ENCODE results near the gene CFAP157.

CFAP157 gene

DNA sequence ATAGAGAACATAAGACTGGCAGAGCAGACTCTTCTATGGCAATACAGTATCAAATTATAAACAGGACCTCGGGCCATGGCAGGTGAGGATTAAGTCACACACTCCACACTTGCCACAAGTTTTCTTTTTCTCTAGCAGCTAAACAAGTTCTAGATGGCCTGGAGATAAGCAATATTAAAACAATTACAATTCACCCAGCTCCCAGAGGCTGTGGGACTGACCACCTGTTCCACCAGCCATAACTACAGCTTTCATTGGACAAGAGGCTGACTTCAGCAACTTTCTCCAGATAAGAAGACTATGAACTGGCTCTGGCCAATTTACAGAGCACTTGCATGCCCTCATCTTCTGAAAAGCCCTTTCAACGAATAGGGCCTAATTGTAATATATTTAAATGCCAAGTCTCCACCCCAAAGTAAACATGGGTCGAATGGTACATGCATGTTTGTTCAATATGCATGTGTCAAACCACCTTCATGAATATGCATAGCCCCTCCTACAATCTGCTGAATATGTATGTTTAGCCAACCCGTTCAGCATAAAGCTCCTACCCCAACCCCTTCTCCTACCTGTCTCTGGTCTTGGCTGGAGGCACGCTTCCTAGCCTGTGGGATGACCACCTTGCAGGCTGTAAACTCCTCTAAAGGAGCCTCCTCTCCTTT is 6.1 kb upstream of the CFAP157 start:
- FAIRE-seq (peak; percentile 35), DNase-seq (ENCODE audit: insufficient read length, low spot score) (no peak)
- TF ChIP-seq POLR2A (IDR thresholded peaks at IDR 0.05; ENCODE audit: low read depth, low read length) (no peak), POU2F2 (IDR thresholded peaks at IDR 0.05; ENCODE audit: low read depth, low read length) (peak; percentile 68; the same call in 1 of the 2 replicates)

DNA sequence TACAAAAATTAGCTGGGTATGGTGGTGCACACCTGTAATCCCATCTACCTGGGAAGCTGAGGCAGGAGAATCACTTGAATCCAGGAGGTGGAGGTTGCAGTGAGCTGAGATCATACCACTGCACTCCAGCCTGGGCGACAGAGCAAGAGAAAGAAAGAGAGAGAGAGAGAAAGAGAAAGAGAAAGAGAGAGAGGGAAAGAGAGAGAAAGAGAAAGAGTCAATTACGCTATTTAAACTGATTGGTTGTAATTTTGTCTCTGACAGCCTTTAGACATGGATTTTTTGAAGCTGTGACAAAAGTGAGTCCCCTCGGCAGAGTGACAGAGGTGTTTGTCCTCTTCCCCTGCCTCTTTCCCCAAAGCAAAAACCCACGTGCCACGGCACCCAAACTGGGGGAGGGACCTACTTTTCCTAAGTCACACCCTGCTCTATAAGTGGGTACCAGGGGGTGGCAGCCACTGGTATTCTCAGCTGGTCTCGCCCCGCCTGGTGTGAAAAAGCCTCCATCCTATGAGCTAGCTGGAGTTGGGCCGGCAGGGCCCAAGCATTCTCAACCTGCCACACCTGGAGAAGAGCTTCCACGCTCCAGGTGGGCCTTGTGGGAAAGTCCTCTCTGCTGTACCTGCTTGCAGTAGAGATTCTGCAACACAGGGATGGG is 3.4 kb upstream of the CFAP157 start:
- DNase-seq (ENCODE audit: insufficient read length, low spot score), result no peak
- TF ChIP-seq POLR2A (IDR thresholded peaks at IDR 0.05; ENCODE audit: low read depth, low read length) (no peak), TAF1 (IDR thresholded peaks at IDR 0.05; ENCODE audit: low read depth, low read length) (no peak), POLR2AphosphoS5 (IDR thresholded peaks at IDR 0.05; ENCODE audit: low read depth, low read length) (no peak), SPI1 (IDR thresholded peaks at IDR 0.05; ENCODE audit: low read depth, low read length) (no peak), PAX5 (IDR thresholded peaks at IDR 0.05; ENCODE audit: insufficient read depth, low read length, severe bottlenecking) (no peak), POU2F2 (IDR thresholded peaks at IDR 0.05; ENCODE audit: low read depth, low read length) (no peak)
- FAIRE-seq, result no peak

DNA sequence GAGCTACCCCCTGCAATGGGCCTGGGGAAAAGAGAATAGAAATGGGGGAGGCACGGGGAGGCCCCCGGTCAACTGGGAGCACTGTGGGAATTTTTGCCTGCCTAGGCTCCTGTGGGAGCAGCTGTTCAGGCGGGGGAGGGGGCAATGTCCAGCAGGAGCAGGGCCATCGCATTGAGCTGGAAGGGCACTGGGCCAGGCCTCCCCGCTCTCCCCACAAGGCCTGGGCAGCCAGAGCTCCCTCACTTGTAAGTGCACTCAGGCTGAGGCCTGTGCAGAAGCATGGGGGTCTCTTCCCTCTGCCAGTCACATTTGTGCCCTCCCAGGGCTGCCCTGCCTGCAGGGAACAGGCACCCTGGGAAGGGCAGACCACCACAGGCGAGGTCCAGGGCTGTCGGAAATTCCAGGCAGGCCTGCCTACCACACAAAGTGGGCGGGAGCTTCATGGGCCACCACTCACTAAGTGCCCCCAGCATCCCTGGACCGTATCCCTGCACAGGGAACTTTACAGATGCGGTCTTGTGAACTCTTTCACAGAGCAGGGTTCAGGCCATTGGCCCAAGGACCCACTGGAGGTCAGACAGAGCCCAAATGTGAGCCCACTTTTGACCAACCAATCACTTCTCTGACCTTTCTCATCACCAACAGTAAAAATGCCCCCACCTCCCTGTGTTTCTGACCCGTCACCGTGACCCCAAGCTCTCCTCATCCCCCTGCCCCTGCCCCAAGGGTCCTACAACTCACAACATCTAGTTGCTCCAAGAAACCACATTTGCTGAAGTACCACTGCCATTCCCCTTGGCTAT is 1.0 kb upstream of the CFAP157 start:
- no peak for DNase-seq (ENCODE audit: insufficient read length, low spot score)
- TF ChIP-seq POLR2A (IDR thresholded peaks at IDR 0.05; ENCODE audit: low read depth, low read length) (no peak), SPI1 (IDR thresholded peaks at IDR 0.05; ENCODE audit: low read depth, low read length) (no peak), POU2F2 (IDR thresholded peaks at IDR 0.05; ENCODE audit: low read depth, low read length) (no peak), PAX5 (IDR thresholded peaks at IDR 0.05; ENCODE audit: insufficient read depth, low read length, severe bottlenecking) (no peak), POLR2AphosphoS5 (IDR thresholded peaks at IDR 0.05; ENCODE audit: low read depth, low read length) (no peak), TAF1 (IDR thresholded peaks at IDR 0.05; ENCODE audit: low read depth, low read length) (no peak)
- no peak for FAIRE-seq

DNA sequence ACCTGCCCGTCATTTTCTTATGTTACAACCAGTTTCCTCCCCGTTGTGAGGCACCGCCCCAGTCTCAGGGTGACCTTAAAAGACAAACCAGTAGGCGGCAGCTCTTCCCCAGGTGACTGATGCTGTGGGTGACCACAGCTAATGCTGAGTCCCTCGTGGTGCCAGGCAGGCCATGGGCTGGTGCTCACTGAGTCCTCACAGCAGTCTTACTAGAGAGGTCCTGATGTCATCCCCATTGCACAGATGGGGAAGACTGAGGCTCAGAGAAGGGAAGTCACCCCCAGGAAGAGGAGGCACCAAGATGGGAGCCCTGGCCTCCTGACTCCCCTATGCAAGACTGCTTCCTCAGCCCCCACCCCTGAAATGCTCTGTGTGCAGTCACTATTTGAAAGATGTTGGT is 978 bp downstream of the CFAP157 start:
- FAIRE-seq (peak; percentile 59), DNase-seq (ENCODE audit: insufficient read length, low spot score) (peak; percentile 62)
- TF ChIP-seq SPI1 (IDR thresholded peaks at IDR 0.05; ENCODE audit: low read depth, low read length) (no peak), POU2F2 (IDR thresholded peaks at IDR 0.05; ENCODE audit: low read depth, low read length) (no peak), PAX5 (IDR thresholded peaks at IDR 0.05; ENCODE audit: insufficient read depth, low read length, severe bottlenecking) (no peak), POLR2A (IDR thresholded peaks at IDR 0.05; ENCODE audit: low read depth, low read length) (no peak), POLR2AphosphoS5 (IDR thresholded peaks at IDR 0.05; ENCODE audit: low read depth, low read length) (no peak), TAF1 (IDR thresholded peaks at IDR 0.05; ENCODE audit: low read depth, low read length) (no peak)

DNA sequence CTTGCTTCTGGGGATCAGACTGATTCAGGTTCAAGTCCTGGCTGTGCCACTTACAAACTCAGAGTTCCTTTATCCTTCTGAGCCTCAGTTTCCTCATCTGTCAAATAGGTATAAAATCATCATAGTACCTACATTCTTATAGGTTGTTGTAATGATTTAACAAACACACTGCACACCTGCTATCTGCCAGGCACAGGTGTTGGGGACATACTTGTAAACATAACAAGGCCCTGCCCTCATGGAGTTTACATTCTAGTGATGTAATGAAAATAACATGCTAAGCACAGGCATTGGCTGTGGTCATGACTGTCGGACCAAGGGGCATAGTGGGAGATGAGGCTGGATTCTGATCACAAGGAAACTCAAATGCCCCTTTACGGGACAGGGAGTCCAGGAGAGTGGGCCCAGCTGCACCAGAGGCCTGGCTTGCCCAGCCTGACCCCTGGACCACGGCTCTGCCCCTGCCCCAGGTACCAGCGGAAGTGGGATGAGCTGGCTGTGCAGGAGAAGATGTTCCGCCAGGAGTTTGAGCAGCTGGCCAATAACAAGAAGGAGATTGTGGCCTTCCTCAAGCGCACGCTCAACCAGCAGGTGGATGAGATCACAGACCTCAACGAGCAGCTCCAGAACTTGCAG is 2.3 kb downstream of the CFAP157 start:
- DNase-seq (ENCODE audit: insufficient read length, low spot score) (no peak), FAIRE-seq (no peak)
- TF ChIP-seq POU2F2 (IDR thresholded peaks at IDR 0.05; ENCODE audit: low read depth, low read length) (no peak), PAX5 (IDR thresholded peaks at IDR 0.05; ENCODE audit: insufficient read depth, low read length, severe bottlenecking) (no peak), POLR2AphosphoS5 (IDR thresholded peaks at IDR 0.05; ENCODE audit: low read depth, low read length) (no peak), POLR2A (IDR thresholded peaks at IDR 0.05; ENCODE audit: low read depth, low read length) (no peak), SPI1 (IDR thresholded peaks at IDR 0.05; ENCODE audit: low read depth, low read length) (no peak), TAF1 (IDR thresholded peaks at IDR 0.05; ENCODE audit: low read depth, low read length) (no peak)

DNA sequence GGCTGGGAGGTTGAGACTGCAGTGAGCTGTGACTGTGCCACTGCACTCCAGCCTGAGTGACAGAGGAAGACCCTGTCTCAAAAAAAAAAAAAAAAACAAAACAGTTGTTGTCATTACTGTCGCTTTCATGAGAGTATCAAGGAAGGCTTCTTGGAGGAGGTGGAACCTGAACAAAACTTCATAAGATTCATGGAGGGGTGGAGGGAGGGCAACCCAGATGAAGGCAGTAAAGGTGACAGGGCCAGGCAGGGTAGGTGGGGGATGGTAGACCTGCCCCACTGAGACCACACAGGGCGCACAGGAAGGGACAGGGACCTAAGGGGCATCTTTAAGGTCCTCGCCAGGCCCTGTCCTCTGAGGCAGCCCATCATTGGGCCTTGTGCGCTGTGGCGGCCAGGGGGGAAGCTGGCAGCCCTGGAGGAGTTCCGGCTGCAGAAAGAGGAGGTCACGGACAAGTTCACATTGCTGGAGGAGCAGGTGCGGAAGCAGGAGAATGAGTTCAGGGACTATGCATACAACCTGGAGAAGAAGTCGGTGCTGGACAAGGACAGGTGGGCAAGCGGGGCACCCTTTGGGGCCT is 3.5 kb downstream of the CFAP157 start:
- FAIRE-seq (no peak), DNase-seq (ENCODE audit: insufficient read length, low spot score) (no peak)
- TF ChIP-seq SPI1 (IDR thresholded peaks at IDR 0.05; ENCODE audit: low read depth, low read length), result no peak
- TF ChIP-seq POLR2AphosphoS5 (IDR thresholded peaks at IDR 0.05; ENCODE audit: low read depth, low read length), result no peak

DNA sequence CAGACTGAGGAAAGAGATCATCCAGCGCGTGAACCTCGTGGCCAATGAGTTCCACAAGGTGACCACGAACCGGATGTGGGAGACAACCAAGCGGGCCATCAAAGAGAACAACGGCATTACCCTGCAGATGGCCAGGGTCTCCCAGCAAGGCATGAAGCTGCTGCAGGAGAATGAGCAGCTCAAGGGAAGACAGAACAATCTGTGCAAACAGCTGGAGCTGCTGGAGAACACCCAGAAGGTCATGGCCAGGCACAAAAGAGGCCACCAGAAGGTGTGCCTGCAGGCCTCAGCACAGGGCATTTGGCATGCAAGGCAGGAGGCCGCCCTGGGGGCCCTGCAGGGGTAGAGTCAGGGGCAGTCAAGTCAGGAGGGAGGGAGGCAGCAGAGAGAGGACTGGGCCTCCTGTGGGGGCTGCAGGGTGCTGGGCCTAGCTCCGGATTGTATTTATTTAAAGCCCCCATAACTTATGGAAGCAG is 4.5 kb downstream of the CFAP157 start:
- TF ChIP-seq TAF1 (IDR thresholded peaks at IDR 0.05; ENCODE audit: low read depth, low read length) (no peak), SPI1 (IDR thresholded peaks at IDR 0.05; ENCODE audit: low read depth, low read length) (no peak), POU2F2 (IDR thresholded peaks at IDR 0.05; ENCODE audit: low read depth, low read length) (no peak), PAX5 (IDR thresholded peaks at IDR 0.05; ENCODE audit: insufficient read depth, low read length, severe bottlenecking) (no peak), POLR2AphosphoS5 (IDR thresholded peaks at IDR 0.05; ENCODE audit: low read depth, low read length) (no peak), POLR2A (IDR thresholded peaks at IDR 0.05; ENCODE audit: low read depth, low read length) (no peak)
- FAIRE-seq (peak; percentile 47), DNase-seq (ENCODE audit: insufficient read length, low spot score) (no peak)

DNA sequence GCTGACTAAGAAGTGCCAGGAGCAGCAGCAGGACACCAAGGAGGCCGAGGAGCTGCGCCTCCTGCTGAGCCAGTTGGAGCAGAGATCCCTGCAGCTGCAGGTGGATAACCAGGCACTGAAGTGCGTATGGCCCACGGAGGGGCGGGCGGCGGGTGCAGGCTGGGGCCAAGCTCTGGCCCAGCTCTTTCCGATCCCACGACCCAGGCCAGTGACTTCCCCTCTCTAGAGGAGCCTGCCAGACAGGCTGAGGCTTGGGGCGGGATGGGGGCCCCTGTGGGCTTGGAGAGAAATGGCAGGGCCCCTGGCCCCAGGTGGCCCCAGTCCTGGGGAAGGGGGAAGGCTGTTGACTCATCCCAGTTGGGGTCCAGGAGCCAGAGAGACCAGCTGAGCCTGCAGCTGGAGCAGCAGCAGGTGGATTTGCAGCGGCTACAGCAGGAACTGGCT is 5.1 kb downstream of the CFAP157 start:
- no peak for TF ChIP-seq SPI1 (IDR thresholded peaks at IDR 0.05; ENCODE audit: low read depth, low read length)
- TF ChIP-seq TAF1 (IDR thresholded peaks at IDR 0.05; ENCODE audit: low read depth, low read length), result no peak
- no peak for TF ChIP-seq POLR2AphosphoS5 (IDR thresholded peaks at IDR 0.05; ENCODE audit: low read depth, low read length)
- no peak for TF ChIP-seq POLR2A (IDR thresholded peaks at IDR 0.05; ENCODE audit: low read depth, low read length)
- TF ChIP-seq PAX5 (IDR thresholded peaks at IDR 0.05; ENCODE audit: insufficient read depth, low read length, severe bottlenecking), result no peak
- TF ChIP-seq POU2F2 (IDR thresholded peaks at IDR 0.05; ENCODE audit: low read depth, low read length), result no peak
- no peak for FAIRE-seq
- no peak for DNase-seq (ENCODE audit: insufficient read length, low spot score)

DNA sequence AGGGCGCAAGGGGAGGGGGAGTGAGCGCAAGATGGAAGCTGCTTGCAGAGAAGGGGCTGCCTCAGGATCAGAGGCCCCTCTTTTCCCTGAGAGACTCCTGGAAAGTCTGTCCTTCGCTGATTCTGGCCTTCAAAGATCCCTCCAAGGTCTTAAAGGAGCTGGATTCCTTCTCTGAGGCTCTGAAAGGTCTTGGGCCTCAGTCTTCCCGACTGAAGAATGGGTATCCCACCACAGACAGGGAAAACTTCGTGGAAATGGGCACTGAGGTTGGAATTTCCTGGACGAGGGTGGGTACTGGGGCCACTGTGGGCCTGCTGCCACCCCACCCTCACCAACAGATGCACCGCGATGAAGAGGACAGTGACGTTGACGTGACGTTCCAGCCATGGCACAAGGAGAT is 5.6 kb downstream of the CFAP157 start:
- FAIRE-seq, result no peak
- TF ChIP-seq TAF1 (IDR thresholded peaks at IDR 0.05; ENCODE audit: low read depth, low read length), result no peak
- no peak for TF ChIP-seq SPI1 (IDR thresholded peaks at IDR 0.05; ENCODE audit: low read depth, low read length)
- no peak for TF ChIP-seq POU2F2 (IDR thresholded peaks at IDR 0.05; ENCODE audit: low read depth, low read length)
- no peak for TF ChIP-seq POLR2AphosphoS5 (IDR thresholded peaks at IDR 0.05; ENCODE audit: low read depth, low read length)
- TF ChIP-seq POLR2A (IDR thresholded peaks at IDR 0.05; ENCODE audit: low read depth, low read length), result no peak
- TF ChIP-seq PAX5 (IDR thresholded peaks at IDR 0.05; ENCODE audit: insufficient read depth, low read length, severe bottlenecking), result no peak
- no peak for DNase-seq (ENCODE audit: insufficient read length, low spot score)

Measured in GM12891 (cell line).